GM12872 (cell line): Measurements from ENCODE around the gene CPED1.

Experiments
- CTCF ChIP-seq: IDR thresholded peaks from 3 replicates; pipeline ENCODE4 v1.5.1; 2011; ENCODE audit warnings: low read depth, mild to moderate bottlenecking, low read length, moderate library complexity; ENCODE audit not compliant: insufficient read depth

The CPED1 gene

GRCh38 chr7:121077165-121077630 is 88.7 kb downstream of the CPED1 start:
- no peak for TF ChIP-seq CTCF

GRCh38 chr7:121078701-121079227 is 90.3 kb downstream of the CPED1 start:
- no peak for TF ChIP-seq CTCF

GRCh38 chr7:121079425-121080169 is 91.1 kb downstream of the CPED1 start:
- no peak for TF ChIP-seq CTCF

- TF ChIP-seq CTCF = no peak
Measured at GRCh38 chr7:121080257-121080912, 91.9 kb downstream of the CPED1 start.

GRCh38 chr7:121080913-121081326 is 92.4 kb downstream of the CPED1 start:
- no peak for TF ChIP-seq CTCF

- TF ChIP-seq CTCF = peak; percentile 60
Measured at GRCh38 chr7:121081327-121081936, 92.9 kb downstream of the CPED1 start.

- no peak for TF ChIP-seq CTCF
Measured at GRCh38 chr7:121082400-121083101, 94.0 kb downstream of the CPED1 start.
